Measurements from ENCODE around the gene MYB.

DNA sequence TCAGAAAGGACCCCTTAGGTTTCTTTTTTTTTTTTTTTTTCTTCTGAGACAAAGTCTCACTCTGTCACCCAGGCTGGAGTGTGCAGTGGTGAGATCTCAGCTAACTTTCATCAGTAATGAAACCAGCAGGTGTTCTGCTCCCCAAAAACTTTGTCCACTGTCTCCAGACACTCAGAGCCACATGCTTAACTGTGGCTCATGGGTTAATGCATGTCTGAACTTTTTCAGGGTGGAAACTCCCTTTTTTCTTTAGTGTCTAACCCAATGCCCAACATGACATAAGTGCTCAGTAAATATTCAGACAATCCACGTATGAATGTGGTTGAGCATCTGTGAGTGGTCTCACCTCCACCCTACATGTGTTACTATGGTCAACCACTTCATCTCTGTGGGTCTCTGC is 45.4 kb downstream of the MYB start:
- TF ChIP-seq, protein P1, sequence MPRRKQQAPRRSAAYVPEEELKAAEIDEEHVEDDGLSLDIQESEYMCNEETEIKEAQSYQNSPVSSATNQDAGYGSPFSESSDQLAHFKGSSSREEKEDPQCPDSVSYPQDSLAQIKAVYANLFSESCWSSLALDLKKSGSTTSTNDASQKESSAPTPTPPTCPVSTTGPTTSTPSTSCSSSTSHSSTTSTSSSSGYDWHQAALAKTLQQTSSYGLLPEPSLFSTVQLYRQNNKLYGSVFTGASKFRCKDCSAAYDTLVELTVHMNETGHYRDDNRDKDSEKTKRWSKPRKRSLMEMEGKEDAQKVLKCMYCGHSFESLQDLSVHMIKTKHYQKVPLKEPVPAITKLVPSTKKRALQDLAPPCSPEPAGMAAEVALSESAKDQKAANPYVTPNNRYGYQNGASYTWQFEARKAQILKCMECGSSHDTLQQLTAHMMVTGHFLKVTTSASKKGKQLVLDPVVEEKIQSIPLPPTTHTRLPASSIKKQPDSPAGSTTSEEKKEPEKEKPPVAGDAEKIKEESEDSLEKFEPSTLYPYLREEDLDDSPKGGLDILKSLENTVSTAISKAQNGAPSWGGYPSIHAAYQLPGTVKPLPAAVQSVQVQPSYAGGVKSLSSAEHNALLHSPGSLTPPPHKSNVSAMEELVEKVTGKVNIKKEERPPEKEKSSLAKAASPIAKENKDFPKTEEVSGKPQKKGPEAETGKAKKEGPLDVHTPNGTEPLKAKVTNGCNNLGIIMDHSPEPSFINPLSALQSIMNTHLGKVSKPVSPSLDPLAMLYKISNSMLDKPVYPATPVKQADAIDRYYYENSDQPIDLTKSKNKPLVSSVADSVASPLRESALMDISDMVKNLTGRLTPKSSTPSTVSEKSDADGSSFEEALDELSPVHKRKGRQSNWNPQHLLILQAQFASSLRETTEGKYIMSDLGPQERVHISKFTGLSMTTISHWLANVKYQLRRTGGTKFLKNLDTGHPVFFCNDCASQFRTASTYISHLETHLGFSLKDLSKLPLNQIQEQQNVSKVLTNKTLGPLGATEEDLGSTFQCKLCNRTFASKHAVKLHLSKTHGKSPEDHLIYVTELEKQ (tag by site-specific recombination; IDR thresholded peaks at IDR 0.05; ENCODE audit: borderline replicate concordance) = no peak
- TF ChIP-seq, protein P2, sequence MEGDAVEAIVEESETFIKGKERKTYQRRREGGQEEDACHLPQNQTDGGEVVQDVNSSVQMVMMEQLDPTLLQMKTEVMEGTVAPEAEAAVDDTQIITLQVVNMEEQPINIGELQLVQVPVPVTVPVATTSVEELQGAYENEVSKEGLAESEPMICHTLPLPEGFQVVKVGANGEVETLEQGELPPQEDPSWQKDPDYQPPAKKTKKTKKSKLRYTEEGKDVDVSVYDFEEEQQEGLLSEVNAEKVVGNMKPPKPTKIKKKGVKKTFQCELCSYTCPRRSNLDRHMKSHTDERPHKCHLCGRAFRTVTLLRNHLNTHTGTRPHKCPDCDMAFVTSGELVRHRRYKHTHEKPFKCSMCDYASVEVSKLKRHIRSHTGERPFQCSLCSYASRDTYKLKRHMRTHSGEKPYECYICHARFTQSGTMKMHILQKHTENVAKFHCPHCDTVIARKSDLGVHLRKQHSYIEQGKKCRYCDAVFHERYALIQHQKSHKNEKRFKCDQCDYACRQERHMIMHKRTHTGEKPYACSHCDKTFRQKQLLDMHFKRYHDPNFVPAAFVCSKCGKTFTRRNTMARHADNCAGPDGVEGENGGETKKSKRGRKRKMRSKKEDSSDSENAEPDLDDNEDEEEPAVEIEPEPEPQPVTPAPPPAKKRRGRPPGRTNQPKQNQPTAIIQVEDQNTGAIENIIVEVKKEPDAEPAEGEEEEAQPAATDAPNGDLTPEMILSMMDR (tag by site-specific recombination; IDR thresholded peaks at IDR 0.05) = no peak
- TF ChIP-seq ZNF530 (tag by site-specific recombination; IDR thresholded peaks at IDR 0.05; ENCODE audit: low read depth) (no peak), IKZF3 (tag by site-specific recombination; IDR thresholded peaks at IDR 0.05) (no peak), TCF7L2 (IDR thresholded peaks at IDR 0.05; ENCODE audit: borderline replicate concordance, low read depth, low read length) (no peak), ZNF302 (tag by site-specific recombination; IDR thresholded peaks at IDR 0.05; ENCODE audit: low read depth) (no peak), ZNF664 (tag by site-specific recombination; IDR thresholded peaks at IDR 0.05) (no peak), GLIS2 (tag by site-specific recombination; IDR thresholded peaks at IDR 0.05) (no peak)
- TF ChIP-seq, protein P3, sequence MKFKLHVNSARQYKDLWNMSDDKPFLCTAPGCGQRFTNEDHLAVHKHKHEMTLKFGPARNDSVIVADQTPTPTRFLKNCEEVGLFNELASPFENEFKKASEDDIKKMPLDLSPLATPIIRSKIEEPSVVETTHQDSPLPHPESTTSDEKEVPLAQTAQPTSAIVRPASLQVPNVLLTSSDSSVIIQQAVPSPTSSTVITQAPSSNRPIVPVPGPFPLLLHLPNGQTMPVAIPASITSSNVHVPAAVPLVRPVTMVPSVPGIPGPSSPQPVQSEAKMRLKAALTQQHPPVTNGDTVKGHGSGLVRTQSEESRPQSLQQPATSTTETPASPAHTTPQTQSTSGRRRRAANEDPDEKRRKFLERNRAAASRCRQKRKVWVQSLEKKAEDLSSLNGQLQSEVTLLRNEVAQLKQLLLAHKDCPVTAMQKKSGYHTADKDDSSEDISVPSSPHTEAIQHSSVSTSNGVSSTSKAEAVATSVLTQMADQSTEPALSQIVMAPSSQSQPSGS (tag by site-specific recombination; IDR thresholded peaks at IDR 0.05; ENCODE audit: low read depth) = no peak

All from HEK293 (cell line).